Measurements from ENCODE around the gene ARPC5L. TPM values are rescaled to one million over a fixed set of nuclear protein-coding genes. Genes with fewer than 3 reads are reported as not detected.
"Not testable (repeated sequence)": the region's sequence is repeated elsewhere in the genome, so short reads cannot be mapped to it uniquely, and the experiment has no call there.

Gene ARPC5L
- total RNA-seq, 8 experiments from 2014 or later = 13.3 to 51.0 (median 33.3) TPM

- Histone ChIP-seq H3K4me1 (replicated peaks in 1 of 2) (peaks cover 0 to 4% of the 10 kb centered on the region in 2 donors), H3K27ac (no peak overlapping the region), H3K4me3 (no peak overlapping the region)
- WGBS, 10 experiments = 50 to 89% (median 79%) methylated on average over 2 to 5 of the region's 9 CpGs; no CpG with 5 or more reads in 5 of the 10 experiments
- in situ Hi-C loops (cut with MboI; ENCODE audit: low pct_unique_long_range_greater_than_20kb in 2 of 9, low sequenced_read_pairs in 9 of 9, unreplicated experiment in 9 of 9) = no loop called here
- no peak for ATAC-seq (replicated peaks in 6 of 8)
Measured at GRCh38 chr9:124831642-124832364, 30.1 kb upstream of the ARPC5L start.

DNA sequence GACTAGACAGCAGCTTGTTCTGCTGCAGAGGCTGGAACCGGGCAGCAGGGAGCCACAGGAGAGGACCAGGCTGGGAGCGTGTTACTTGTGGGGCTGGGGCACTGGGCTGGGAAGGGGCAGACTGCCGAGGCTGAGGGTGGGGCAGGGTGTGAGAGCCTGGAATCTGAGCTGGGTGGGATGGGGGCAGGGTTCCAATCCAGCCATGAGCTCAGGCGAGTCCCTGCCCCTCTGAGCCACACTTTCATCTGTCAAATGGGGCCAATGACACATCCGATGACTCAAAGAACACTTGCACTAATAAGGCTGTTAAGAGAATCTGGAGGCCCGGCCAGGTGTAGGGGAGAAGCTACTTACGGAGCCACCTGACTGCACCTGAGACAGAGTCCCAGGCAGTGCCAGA lies 27.3 kb upstream of the ARPC5L start:
- 50 to 100% (median 75%) methylated on average over 1 to 2 of the region's 7 CpGs; no CpG with 5 or more reads in 7 of the 10 experiments for WGBS, 10 experiments
- in situ Hi-C loops (cut with MboI; ENCODE audit: low pct_unique_long_range_greater_than_20kb in 2 of 9, low sequenced_read_pairs in 9 of 9, unreplicated experiment in 9 of 9) = no loop called here
- Histone ChIP-seq H3K4me3 (no peak overlapping the region), H3K4me1 (replicated peaks in 1 of 2) (peaks cover 0 to 4% of the 10 kb centered on the region in 2 donors), H3K27ac (no peak overlapping the region)
- ATAC-seq (replicated peaks in 6 of 8) = peak in 5 of 8 experiments; percentile 17 to 56 (median 18)

GRCh38 chr9:124835026-124835557 lies 26.8 kb upstream of the ARPC5L start:
- peaks cover 0 to 4% of the 10 kb centered on the region in 2 donors for H3K4me1 ChIP-seq (replicated peaks in 1 of 2)
- H3K4me3 ChIP-seq = no peak overlapping the region
- in situ Hi-C loops (cut with MboI; ENCODE audit: low pct_unique_long_range_greater_than_20kb in 2 of 9, low sequenced_read_pairs in 9 of 9, unreplicated experiment in 9 of 9) = no loop called here
- WGBS, 10 experiments = 55 to 78% (median 63%) methylated on average over 3 to 5 of the region's 13 CpGs; no CpG with 5 or more reads in 7 of the 10 experiments
- ATAC-seq (replicated peaks in 6 of 8) = peak; percentile 36 to 85 (median 58)
- H3K27ac ChIP-seq = no peak overlapping the region

DNA sequence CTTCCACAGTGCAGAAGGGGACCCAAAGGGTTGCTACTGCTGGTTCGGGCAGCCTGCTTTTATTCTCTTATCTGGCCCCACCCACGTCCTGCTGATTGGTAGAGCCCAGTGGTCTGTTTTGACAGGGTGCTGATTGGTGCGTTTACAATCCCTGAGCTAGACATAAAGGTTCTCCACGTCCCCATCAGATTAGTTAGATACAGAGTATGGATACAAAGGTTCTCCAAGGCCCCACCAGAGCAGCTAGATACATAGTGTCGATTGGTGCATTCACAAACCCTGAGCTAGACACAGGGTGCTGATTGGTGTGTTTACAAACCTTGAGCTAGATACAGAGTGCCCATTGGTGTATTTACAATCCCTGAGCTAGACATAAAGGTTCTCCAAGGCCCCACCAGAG lies 23.8 kb upstream of the ARPC5L start:
- in situ Hi-C loops (cut with MboI; ENCODE audit: low pct_unique_long_range_greater_than_20kb in 2 of 9, low sequenced_read_pairs in 9 of 9, unreplicated experiment in 9 of 9); ATAC-seq (replicated peaks in 6 of 8); H3K4me3 ChIP-seq; H3K27ac ChIP-seq; H3K4me1 ChIP-seq (replicated peaks in 1 of 2): not testable (repeated sequence)
- WGBS, 10 experiments = 67 to 100% (median 100%) methylated on average over 1 of the region's 5 CpGs; no CpG with 5 or more reads in 7 of the 10 experiments

GRCh38 chr9:124838567-124839275 lies 23.2 kb upstream of the ARPC5L start:
- in situ Hi-C loops (cut with MboI; ENCODE audit: low pct_unique_long_range_greater_than_20kb in 2 of 9, low sequenced_read_pairs in 9 of 9, unreplicated experiment in 9 of 9); H3K4me1 ChIP-seq (replicated peaks in 1 of 2); H3K4me3 ChIP-seq; H3K27ac ChIP-seq: not testable (repeated sequence)
- 94% methylated on average over 9 of the region's 52 CpGs; no CpG with 5 or more reads in 9 of the 10 experiments for WGBS, 10 experiments
- ATAC-seq (replicated peaks in 6 of 8) = peak in 1 of 8 experiments; percentile 7

DNA sequence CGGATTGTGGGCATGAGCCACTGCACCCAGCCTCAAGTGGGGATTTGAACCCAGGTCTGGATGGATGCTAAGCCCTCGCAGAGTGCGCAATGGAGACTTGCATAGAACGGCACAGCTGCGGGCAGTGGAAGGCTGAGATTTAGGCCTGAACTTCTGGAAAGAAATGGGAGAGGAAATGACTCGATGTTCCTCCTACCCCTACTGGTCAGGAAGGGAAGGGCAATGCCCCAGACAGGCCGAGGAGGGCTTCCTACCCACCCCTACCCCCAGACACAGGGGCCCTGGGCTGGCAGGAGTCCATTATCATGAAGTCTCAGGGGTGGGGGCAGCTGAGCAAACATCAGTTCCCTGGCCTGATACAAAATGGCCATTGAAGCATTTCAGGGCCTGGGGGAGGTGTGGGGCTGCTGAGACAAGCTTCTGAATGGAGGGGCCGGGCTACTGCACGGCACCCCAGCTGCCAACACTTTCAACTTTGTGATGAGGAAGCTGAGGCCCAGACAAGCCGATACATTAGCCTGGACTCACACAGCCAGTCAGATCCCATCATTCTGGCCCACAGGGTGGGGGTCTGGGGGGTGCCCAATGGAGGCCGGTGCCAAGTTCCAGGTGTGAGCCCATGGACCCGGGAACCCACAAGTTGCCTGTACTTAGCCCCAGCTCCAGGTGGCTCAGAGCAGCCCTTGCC lies 22.2 kb upstream of the ARPC5L start:
- 0 to 76% (median 60%) methylated on average over 1 to 4 of the region's 12 CpGs; no CpG with 5 or more reads in 5 of the 10 experiments for WGBS, 10 experiments
- Histone ChIP-seq H3K27ac (no peak overlapping the region), H3K4me1 (replicated peaks in 1 of 2) (peaks cover 0 to 4% of the 10 kb centered on the region in 2 donors), H3K4me3 (no peak overlapping the region)
- ATAC-seq (replicated peaks in 6 of 8) = peak in 7 of 8 experiments; percentile 30 to 64 (median 35)
- in situ Hi-C loops (cut with MboI; ENCODE audit: low pct_unique_long_range_greater_than_20kb in 2 of 9, low sequenced_read_pairs in 9 of 9, unreplicated experiment in 9 of 9) = loop anchor here in 3 of 9 experiments (10.0 kb wide), 2 partner anchors 55 to 65 kb away; partner anchors contain the start of genes NR6A1 (in 2 of the 3) and OLFML2A (in 2 of the 3)

- peak in 5 of 8 experiments; percentile 13 to 57 (median 29) for ATAC-seq (replicated peaks in 6 of 8)
- no peak overlapping the region for H3K27ac ChIP-seq
- H3K4me3 ChIP-seq = no peak overlapping the region
- H3K4me1 ChIP-seq (replicated peaks in 1 of 2) = peaks cover 0 to 1% of the 10 kb centered on the region in 2 donors
- in situ Hi-C loops (cut with MboI; ENCODE audit: low pct_unique_long_range_greater_than_20kb in 2 of 9, low sequenced_read_pairs in 9 of 9, unreplicated experiment in 9 of 9) = loop anchor here in 3 of 9 experiments (10.0 kb wide), 2 partner anchors 56 to 66 kb away; partner anchors contain the start of genes NR6A1 (in 2 of the 3) and OLFML2A (in 2 of the 3)
- WGBS, 10 experiments = 87 to 100% (median 92%) methylated on average over 2 to 8 of the region's 18 CpGs; no CpG with 5 or more reads in 6 of the 10 experiments
Measured at GRCh38 chr9:124840300-124840833, 21.6 kb upstream of the ARPC5L start.

DNA sequence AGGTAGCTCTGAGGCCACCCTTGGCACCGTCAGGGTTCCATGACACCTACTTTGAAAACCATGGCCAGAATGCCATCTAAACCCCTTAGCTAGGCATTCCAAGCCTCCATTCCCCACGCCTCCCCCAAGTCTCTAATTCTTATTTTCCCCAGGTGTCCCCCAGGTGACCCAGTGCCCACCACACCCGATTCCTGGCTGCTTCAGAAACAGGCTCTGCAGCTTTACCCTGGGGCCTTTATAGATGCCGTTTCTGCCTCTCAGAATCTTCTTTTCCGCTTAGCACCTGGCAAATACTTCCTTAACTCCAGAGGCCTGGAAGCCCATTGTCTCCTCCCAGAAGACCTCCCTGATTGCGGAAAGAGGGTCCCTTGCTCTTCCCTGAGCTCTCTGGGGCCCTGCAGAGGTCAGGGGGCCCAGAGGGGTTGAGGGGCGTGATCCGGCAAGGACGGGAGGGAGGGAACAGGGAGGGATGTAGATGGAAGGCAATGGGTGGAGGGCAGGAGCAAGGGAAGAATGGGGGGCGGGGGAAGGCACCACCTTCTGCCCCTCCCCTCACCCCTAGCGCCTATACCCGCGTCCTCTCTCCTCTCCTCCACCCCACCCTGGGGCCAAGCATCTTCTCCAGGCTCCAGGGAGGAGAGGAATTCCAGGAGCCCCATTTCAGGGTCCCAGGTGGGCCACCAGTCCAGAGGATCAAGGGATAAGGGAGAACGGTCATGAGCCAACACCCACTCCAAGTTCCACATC lies 20.7 kb upstream of the ARPC5L start:
- WGBS, 10 experiments = 60% methylated on average over 2 of the region's 14 CpGs; no CpG with 5 or more reads in 9 of the 10 experiments
- Histone ChIP-seq H3K27ac (no peak overlapping the region), H3K4me1 (replicated peaks in 1 of 2) (no peaks in the 10 kb centered on the region), H3K4me3 (no peak overlapping the region)
- no peak for ATAC-seq (replicated peaks in 6 of 8)
- in situ Hi-C loops (cut with MboI; ENCODE audit: low pct_unique_long_range_greater_than_20kb in 2 of 9, low sequenced_read_pairs in 9 of 9, unreplicated experiment in 9 of 9) = loop anchor here in 3 of 9 experiments (10.0 kb wide), 2 partner anchors 56 to 66 kb away; partner anchors contain the start of genes NR6A1 (in 2 of the 3) and OLFML2A (in 2 of the 3)

DNA sequence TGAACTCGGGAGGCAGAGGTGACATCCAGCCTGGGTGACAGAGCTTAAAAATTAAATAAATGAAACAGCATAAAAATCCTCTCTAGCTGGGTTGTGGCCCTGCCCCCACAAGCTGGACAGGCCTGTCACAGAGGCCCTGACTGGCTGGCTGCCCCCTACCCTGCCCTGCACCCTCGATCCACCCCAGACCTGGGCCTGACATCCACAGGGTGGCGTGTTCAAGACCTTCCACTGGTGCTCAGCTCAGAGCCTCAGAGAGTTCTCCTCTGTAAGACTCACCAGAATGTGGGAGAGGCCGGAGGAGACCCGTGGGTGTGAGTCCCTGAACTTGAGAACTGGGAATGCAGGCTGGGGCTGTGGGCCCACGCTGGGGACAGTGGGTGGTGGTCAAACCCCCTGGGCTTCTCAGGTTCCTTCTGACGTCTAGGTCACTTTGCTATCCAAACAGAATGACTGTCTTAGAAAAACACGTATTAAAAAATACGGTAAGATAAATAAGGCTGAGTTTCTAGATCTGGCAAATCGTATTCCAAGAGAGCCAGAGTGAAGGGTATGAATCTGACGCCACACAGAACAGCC lies 18.4 kb upstream of the ARPC5L start:
- no peak overlapping the region for H3K27ac ChIP-seq
- in situ Hi-C loops (cut with MboI; ENCODE audit: low pct_unique_long_range_greater_than_20kb in 2 of 9, low sequenced_read_pairs in 9 of 9, unreplicated experiment in 9 of 9) = loop anchor here in 3 of 9 experiments (10.0 kb wide), 2 partner anchors 59 to 69 kb away; partner anchors contain the start of genes NR6A1 (in 2 of the 3) and OLFML2A (in 2 of the 3)
- 80 to 95% (median 86%) methylated on average over 1 to 5 of the region's 11 CpGs; no CpG with 5 or more reads in 5 of the 10 experiments for WGBS, 10 experiments
- no peak for ATAC-seq (replicated peaks in 6 of 8)
- no peaks in the 10 kb centered on the region for H3K4me1 ChIP-seq (replicated peaks in 1 of 2)
- H3K4me3 ChIP-seq = no peak overlapping the region

DNA sequence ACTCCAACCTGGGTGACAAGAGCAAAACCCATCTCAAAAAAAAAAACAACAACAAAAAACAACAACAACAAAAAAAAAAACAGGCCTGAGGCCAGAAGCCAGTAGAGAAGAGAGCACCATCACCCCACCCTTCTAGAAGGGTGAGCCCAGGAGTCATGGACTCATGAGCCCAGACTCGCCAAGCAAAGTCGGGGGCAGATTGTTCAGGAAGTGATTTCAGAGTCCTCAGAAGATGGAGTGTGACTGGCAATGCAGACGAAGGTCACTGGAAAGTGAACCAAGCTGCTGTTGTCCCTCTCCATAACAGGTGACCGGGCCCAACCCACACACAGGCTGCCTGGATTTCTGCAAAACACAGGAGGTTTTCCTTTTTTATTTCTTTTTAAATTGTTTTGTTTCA lies 17.6 kb upstream of the ARPC5L start:
- ATAC-seq (replicated peaks in 6 of 8) = no peak
- H3K4me3 ChIP-seq = no peak overlapping the region
- H3K4me1 ChIP-seq (replicated peaks in 1 of 2) = no peaks in the 10 kb centered on the region
- H3K27ac ChIP-seq = no peak overlapping the region
- 79 to 100% (median 80%) methylated on average over 1 to 3 of the region's 4 CpGs; no CpG with 5 or more reads in 5 of the 10 experiments for WGBS, 10 experiments
- in situ Hi-C loops (cut with MboI; ENCODE audit: low pct_unique_long_range_greater_than_20kb in 2 of 9, low sequenced_read_pairs in 9 of 9, unreplicated experiment in 9 of 9) = loop anchor here in 3 of 9 experiments (10.0 kb wide), 2 partner anchors 59 to 69 kb away; partner anchors contain the start of genes NR6A1 (in 2 of the 3) and OLFML2A (in 2 of the 3)

- in situ Hi-C loops (cut with MboI; ENCODE audit: low pct_unique_long_range_greater_than_20kb in 2 of 9, low sequenced_read_pairs in 9 of 9, unreplicated experiment in 9 of 9) = loop anchor here in 3 of 9 experiments (10.0 kb wide), 2 partner anchors 62 to 72 kb away; partner anchors contain the start of genes NR6A1 (in 2 of the 3) and OLFML2A (in 2 of the 3)
- not testable (repeated sequence) for H3K4me1 ChIP-seq (replicated peaks in 1 of 2); H3K27ac ChIP-seq; ATAC-seq (replicated peaks in 6 of 8); H3K4me3 ChIP-seq
- 43 to 100% (median 84%) methylated on average over 1 to 5 of the region's 9 CpGs; no CpG with 5 or more reads in 2 of the 10 experiments for WGBS, 10 experiments
Measured at GRCh38 chr9:124846467-124846866, 15.5 kb upstream of the ARPC5L start.
